Renal pelvis (tissue), 12 donors: Measurements from ENCODE around the gene SMG9. TPM values are rescaled to one million over a fixed set of nuclear protein-coding genes. Genes with fewer than 3 reads are reported as not detected.

Experiments used
- DNase-seq: peaks from one replicate; pipeline ENCODE4 v3.0.0-alpha.2; 2013
- long read RNA-seq, 16 experiments: transcript quantifications; one replicate each; lab custom pipeline, GENCODE V29; 2026
- polyA plus RNA-seq, 3 donors: library from polyadenylated mRNA; unstranded; fragments of 120-200 nt; gene quantifications; one replicate each; pipeline ENCODE4 v1.2.1, GENCODE V29; 2013; ENCODE audit not compliant: insufficient read length in 3 of 3

Gene SMG9, protein sequence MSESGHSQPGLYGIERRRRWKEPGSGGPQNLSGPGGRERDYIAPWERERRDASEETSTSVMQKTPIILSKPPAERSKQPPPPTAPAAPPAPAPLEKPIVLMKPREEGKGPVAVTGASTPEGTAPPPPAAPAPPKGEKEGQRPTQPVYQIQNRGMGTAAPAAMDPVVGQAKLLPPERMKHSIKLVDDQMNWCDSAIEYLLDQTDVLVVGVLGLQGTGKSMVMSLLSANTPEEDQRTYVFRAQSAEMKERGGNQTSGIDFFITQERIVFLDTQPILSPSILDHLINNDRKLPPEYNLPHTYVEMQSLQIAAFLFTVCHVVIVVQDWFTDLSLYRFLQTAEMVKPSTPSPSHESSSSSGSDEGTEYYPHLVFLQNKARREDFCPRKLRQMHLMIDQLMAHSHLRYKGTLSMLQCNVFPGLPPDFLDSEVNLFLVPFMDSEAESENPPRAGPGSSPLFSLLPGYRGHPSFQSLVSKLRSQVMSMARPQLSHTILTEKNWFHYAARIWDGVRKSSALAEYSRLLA
- 10 to 100 TPM; 53.0 to 62.8 (median 57.0) TPM for polyA plus RNA-seq
- long read RNA-seq, donor 1, full-length matches to known transcripts: 10 of 10 reads
- long read RNA-seq, donor 1, partial matches to known transcripts: 0 of 10 reads
- long read RNA-seq, donor 1, other reads (novel, unspliced or antisense): 0 of 10 reads
- long read RNA-seq, donor 2, full-length matches to known transcripts: 12 of 12 reads
- long read RNA-seq, donor 2, partial matches to known transcripts: 0 of 12 reads
- long read RNA-seq, donor 2, other reads (novel, unspliced or antisense): 0 of 12 reads
- long read RNA-seq, donor 3, full-length matches to known transcripts: 9 of 9 reads
- long read RNA-seq, donor 3, partial matches to known transcripts: 0 of 9 reads
- long read RNA-seq, donor 3, other reads (novel, unspliced or antisense): 0 of 9 reads
- long read RNA-seq, donor 4, full-length matches to known transcripts: 9 of 15 reads
- long read RNA-seq, donor 4, partial matches to known transcripts: 6 of 15 reads
- long read RNA-seq, donor 4, other reads (novel, unspliced or antisense): 0 of 15 reads
- long read RNA-seq, donor 5, partial matches to known transcripts: 0 of 1 reads
- long read RNA-seq, donor 5, other reads (novel, unspliced or antisense): 0 of 1 reads
- long read RNA-seq, donor 6, full-length matches to known transcripts: 9 of 15 reads
- long read RNA-seq, donor 6, partial matches to known transcripts: 6 of 15 reads
- long read RNA-seq, donor 6, other reads (novel, unspliced or antisense): 0 of 15 reads
- long read RNA-seq, donor 7, full-length matches to known transcripts: 11 of 11 reads
- long read RNA-seq, donor 7, partial matches to known transcripts: 0 of 11 reads
- long read RNA-seq, donor 7, other reads (novel, unspliced or antisense): 0 of 11 reads
- long read RNA-seq, donor 8, full-length matches to known transcripts: 3 of 3 reads
- long read RNA-seq, donor 8, partial matches to known transcripts: 0 of 3 reads
- long read RNA-seq, donor 8, other reads (novel, unspliced or antisense): 0 of 3 reads
- long read RNA-seq, donor 9, full-length matches to known transcripts: 8 of 16 reads
- long read RNA-seq, donor 9, partial matches to known transcripts: 8 of 16 reads
- long read RNA-seq, donor 9, other reads (novel, unspliced or antisense): 0 of 16 reads
- long read RNA-seq, donor 10, full-length matches to known transcripts: 9 of 9 reads
- long read RNA-seq, donor 10, partial matches to known transcripts: 0 of 9 reads
- long read RNA-seq, donor 10, other reads (novel, unspliced or antisense): 0 of 9 reads
- long read RNA-seq, donor 11, full-length matches to known transcripts: 5 of 5 reads
- long read RNA-seq, donor 11, partial matches to known transcripts: 0 of 5 reads
- long read RNA-seq, donor 11, other reads (novel, unspliced or antisense): 0 of 5 reads
- long read RNA-seq, donor 12, full-length matches to known transcripts: 11 of 19 reads
- long read RNA-seq, donor 12, partial matches to known transcripts: 8 of 19 reads
- long read RNA-seq, donor 12, other reads (novel, unspliced or antisense): 0 of 19 reads
- long read RNA-seq, donor 13, full-length matches to known transcripts: 4 of 4 reads
- long read RNA-seq, donor 13, partial matches to known transcripts: 0 of 4 reads
- long read RNA-seq, donor 13, other reads (novel, unspliced or antisense): 0 of 4 reads
- long read RNA-seq, donor 14: 0 reads
- long read RNA-seq, donor 15, full-length matches to known transcripts: 17 of 17 reads
- long read RNA-seq, donor 15, partial matches to known transcripts: 0 of 17 reads
- long read RNA-seq, donor 15, other reads (novel, unspliced or antisense): 0 of 17 reads
- long read RNA-seq, donor 16, full-length matches to known transcripts: 15 of 15 reads
- long read RNA-seq, donor 16, partial matches to known transcripts: 0 of 15 reads
- long read RNA-seq, donor 16, other reads (novel, unspliced or antisense): 0 of 15 reads

- peak; percentile 98 for DNase-seq
These were observed at the start of gene SMG9 for GRCh38 chr19:43754503-43755255. SMG9 (minus strand) TSS chr19:43754962; CDS start chr19:43750741, 4,221 bp downstream.

- no peak for DNase-seq
These were observed 49.7 kb upstream of the SMG9 start for GRCh38 chr19:43804432-43804831.

DNA sequence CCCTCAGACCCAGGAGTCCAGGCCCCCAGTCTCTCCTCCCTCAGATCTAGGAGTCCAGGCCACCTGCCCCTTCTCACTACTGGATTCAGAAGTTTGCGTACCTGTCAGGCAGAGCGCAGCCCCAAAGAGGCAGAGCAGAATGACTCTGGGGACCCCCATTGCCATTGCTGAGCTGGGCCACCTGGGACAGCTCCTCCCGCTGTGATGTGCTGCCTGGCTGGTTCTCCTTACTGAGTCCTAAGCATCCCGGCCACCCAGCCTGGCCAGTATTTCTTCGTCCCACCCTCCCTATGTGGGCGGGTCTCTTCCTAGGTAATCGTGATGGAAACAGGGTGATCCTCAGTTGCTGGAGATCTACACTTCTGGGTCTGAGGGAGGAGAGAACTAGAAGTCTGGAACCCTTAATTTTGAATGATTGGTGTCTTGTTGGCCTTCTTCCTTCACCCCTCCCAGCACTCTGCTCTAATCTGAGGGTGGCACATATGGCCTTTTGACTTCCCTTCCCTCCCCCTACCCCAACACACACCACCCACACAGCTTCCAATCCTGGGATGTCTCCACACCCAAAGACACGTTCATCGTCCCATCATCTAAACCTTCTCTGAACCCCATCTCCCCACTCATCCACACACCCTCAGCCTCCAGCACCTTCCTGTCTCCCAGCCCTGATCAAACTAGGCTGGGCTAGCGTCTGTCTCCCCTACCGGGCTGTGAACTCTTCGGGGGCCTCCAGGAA lies 47.6 kb upstream of the SMG9 start, which contains the start of gene LYPD5:
TSS of gene LYPD5 (minus strand) at position 232 of the 736 bp plus-strand sequence. CDS start at position 165, 67 bp downstream.
- no peak for DNase-seq

- DNase-seq: no peak
These were observed 44.9 kb upstream of the SMG9 start for GRCh38 chr19:43799502-43800142.

DNA sequence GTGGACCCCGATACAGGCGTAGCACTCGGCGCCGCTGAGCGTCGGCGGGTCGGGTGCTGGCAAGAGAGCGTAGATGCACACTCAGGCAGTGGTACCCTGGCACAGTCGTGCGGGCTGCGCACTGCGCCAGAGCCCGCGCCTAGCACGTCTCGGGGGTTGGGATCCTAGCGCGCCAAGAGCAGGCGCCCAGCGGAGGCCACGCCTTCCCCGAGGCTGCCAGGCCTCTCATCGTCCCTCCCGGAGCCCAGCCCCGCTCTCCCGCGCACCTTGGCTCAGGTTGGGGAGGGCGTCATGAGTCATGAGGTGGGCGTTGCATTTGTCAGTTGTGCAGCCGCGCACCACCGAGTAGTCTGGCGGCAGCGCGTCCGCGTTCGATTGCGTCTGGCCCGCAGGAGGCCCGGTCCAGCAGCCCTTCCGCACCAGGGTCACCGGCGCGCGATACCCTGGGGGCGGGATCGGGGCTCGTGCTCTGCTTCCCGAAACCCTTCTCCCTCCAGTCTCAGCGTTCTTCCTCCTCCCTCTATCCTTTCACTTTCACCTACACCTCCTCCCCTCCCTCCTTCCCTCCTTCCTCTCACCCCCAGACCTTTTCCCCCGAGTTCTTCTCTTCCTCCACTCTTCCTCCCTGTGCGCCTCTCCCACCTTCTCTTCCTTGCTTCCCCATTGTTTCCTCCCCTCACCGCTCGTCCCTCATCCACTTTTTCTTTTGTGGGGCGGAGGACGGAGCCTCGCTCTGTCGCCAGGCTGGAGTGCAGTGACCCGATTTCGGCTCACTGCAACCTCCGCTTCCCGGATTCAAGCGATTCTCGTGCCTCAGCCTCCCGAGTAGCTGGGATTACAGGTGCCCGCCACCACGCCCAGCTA lies 44.0 kb upstream of the SMG9 start:
- DNase-seq: no peak

- no peak for DNase-seq
These were observed 43.3 kb upstream of the SMG9 start for GRCh38 chr19:43798026-43798545.

DNA sequence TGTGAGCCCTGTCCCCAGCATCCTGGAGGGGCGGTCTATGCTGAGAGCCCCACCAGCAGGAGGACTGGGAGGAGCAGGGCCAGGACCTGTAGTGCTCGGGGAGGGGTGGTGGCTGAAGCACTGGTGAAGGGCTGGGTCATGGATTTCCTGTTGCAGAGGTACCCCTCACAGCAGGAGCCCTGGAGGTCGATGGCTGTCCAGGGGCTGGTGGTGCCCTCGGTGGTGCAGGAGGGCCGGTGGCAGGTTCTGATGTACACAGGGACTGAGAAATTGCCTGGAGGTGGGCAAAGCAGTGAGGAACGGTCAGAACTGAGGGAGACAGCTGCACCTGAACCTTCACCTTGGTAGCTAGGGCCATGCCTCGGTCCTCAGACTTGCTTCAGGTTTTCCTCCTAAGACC lies 42.8 kb upstream of the SMG9 start:
- no peak for DNase-seq

DNA sequence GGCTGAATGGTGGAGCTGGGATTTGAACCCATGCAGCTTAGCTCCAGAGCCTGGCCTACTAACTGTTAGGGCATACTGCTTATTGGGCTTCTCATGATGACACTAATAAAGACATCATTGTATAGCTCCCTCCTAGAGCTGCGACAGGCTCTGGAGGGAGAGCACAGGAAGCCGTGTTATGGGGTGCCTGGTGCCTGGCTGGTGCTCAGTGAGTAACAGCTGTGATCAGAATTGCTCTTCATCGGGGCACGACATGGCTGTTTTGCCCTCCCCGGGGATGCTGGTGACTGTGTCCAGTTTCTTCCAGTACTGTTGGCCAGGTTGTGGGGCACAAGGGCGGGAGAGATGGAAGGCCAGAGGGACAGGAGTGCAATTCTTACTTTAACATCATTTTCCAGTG lies 42.4 kb upstream of the SMG9 start:
- no peak for DNase-seq

- DNase-seq: no peak
These were observed 35.8 kb upstream of the SMG9 start for GRCh38 chr19:43790587-43790986.

DNA sequence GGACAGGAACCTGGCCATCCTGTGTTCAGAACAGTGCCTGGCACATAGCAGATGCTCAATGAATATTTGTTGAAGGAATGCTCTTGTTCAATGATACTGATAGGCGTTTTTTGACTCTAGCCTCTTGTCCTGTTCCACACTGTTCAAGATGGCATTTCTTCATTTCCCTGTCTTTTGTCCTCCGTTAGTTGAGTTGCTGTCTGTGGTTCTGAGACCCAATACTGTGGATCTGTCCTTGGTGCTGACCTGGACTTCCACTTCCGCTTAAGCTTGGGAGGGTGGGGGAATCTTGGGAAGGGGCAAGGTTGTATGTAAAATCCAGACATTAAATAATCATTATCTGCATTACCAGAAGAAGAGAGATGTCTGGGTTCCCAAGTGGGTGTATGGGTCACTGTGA lies 34.3 kb upstream of the SMG9 start:
- no peak for DNase-seq

DNA sequence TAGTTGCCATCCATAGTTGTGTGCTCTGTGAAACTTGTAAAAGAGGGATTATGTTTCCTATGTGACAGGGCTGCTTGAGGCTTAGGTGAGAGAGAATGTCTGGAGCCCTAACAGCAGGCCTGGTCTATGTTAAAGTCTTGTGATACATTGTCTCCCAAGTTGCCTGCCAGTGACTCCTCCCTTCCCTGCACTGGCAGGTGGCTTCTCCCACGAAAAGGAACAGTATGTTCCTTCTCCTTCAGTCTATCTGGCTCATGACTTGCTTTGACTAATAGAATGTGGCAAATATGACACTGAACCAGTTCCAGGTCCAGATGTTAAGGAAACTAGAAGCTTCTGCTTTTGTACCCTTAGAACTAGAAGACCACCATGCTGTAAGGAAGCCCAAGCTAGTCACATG lies 31.9 kb upstream of the SMG9 start:
- DNase-seq: no peak

DNA sequence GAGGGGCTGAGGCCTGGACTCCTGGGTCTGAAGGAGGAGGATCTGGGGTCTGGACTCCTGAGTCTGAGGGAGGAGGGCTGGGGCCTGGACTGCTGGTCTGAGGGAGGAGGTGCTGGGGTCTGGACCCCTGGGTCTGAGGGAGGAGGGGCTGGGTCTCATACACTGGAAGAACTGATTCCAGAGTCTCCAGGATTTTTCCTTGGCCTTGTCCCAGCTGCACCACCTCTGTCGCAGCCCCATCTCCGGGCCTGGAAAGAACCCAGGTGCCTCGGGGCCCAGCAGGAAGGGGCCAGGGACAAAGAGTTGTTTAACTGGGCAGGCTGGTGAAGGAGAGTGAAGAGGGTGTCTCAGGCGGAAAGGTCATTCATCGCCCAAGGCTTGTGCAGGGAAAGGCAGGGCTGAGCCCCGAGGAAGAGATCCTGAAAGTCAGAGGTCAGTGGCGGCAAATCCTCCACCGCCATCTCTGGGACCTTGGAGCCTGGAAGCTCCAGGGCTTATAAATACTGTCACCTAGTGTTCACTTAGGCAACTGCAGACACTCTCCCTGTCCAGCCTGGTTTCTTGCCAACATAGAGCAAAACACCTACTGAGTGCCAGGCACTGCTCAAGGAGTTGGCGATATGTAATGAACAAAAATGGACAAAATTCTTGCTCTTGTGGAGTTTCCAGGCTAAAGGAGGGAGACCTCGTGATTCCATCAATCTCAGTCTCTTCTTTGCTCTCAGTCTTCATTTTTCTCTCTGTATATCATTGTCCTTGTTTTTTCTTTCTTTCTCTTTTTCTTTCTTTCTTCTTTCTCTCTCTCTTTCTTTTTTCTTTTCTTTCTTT lies 30.4 kb upstream of the SMG9 start:
- no peak for DNase-seq

DNA sequence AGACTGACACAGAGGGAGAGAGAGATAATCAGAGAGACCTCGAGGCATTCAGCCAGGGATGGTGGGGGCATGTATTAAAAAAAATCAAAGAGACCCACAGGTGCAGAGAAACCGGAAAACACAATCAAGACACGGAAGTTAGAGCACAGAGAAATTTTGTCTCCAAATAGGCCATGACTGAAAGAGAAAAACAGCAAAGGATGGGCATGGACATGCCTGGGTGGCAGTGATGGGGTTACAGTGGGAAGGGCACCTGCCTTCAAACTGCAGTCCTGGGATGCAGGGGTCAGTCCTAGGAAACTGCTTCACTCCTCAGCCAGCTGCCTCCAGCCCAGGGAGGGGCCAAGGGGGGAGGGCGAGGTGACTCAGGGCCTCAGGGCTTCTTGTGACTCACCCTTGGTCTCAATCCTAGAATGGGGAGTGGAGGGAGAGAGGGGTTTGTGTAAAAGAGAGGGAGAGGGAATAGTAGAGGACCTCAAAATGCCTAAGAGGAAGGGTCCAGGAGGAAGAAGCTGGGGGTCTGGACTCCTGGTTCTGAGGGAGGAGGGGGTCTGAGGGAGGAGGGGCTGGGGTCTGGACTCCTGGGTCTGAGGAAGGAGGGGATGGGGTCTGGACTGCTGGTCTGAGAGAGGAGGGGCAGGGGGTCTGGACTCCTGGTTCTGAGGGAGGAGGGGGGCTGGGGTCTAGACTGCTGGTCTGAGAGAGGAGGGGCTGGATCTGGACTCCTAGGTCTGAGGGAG lies 29.6 kb upstream of the SMG9 start:
- no peak for DNase-seq

DNA sequence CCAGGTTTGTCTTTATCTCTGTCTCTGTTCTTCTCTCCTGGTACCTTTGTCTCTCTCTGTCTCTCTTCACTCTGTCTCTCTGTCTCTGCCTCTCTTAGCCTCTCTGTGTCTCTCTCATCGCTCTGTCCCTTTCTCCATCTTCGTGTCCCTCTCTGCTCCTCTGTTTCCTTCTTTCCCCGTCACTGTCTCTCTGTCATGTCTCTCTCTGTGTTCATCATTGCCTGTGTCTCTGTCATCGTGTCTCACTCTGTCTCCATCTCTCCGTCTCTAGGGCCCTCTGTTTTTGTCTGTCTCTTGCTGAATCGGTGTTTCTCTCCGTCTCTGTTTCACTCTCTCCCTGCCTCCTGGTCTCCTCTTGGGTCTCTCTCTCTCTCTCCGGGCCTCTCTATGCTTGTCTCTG lies 28.9 kb upstream of the SMG9 start:
- no peak for DNase-seq
